Panc1 (cell line): ENCODE measurements around the gene TMCC1. TPM values are rescaled to one million over a fixed set of nuclear protein-coding genes. Genes with fewer than 3 reads are reported as not detected.

Experiments
- ATAC-seq: fragments of 200-7000 bp; cut with Tn5 transposase; 2 replicates; pipeline ENCODE4 v1.9.1; 2020; ENCODE audit warnings: mild to moderate bottlenecking, moderate library complexity
- BruUV-seq: library from RNA; stranded (reverse); fragments of 400-500 nt; replicated peaks from 2 replicates; lab custom pipeline; 2021; lab: Mats Ljungman, UMichigan
- CTCF ChIA-PET: fragments of 300-600 bp; sonication (Branson Sonifier 250); formaldehyde crosslinking; loops from one replicate; lab custom pipeline; 2022; ENCODE audit warnings: antibody characterized with exemption; lab: Charles Lee
- POLR2A ChIA-PET: fragments of 300-600 bp; sonication (Branson Sonifier 250); formaldehyde crosslinking; loops from one replicate; lab custom pipeline; 2022; ENCODE audit warnings: antibody characterized with exemption; lab: Charles Lee
- DNase-seq: peaks from one replicate; pipeline ENCODE4 v3.0.0-alpha.2; 2010; ENCODE audit warnings: low read depth, low spot score
- H3K27ac ChIP-seq: 2 replicates; pipeline ENCODE4 v1.5.1; 2011; ENCODE audit warnings: mild to moderate bottlenecking, low read length, inconsistent platforms
- H3K27me3 ChIP-seq: fragments of 200-500 bp; sonication (Bioruptor generic); 2 replicates; pipeline ENCODE4 v1.6.0; 2014; ENCODE audit warnings: low read length, inconsistent platforms; ENCODE audit not compliant: control insufficient read depth, insufficient read depth
- H3K36me3 ChIP-seq: fragments of 200-500 bp; sonication (Bioruptor generic); 2 replicates; pipeline ENCODE4 v1.5.1; 2014; ENCODE audit warnings: inconsistent platforms, mild to moderate bottlenecking, low read length, moderate library complexity; ENCODE audit not compliant: control insufficient read depth, insufficient read depth
- H3K4me1 ChIP-seq: 2 replicates; pipeline ENCODE4 v1.5.1; 2011; ENCODE audit warnings: inconsistent platforms, mild to moderate bottlenecking, low read length, moderate library complexity; ENCODE audit not compliant: control insufficient read depth, insufficient read depth
- H3K4me3 ChIP-seq, 2 experiments: 2 replicates each; pipeline ENCODE4 v1.5.1; 2011 to 2012; ENCODE audit warnings: low read depth in 2 of 2, low read length in 2 of 2, mild to moderate bottlenecking in 2 of 2, inconsistent platforms in 1 of 2, moderate library complexity in 1 of 2
- H3K9me3 ChIP-seq: fragments of 200-500 bp; sonication (Bioruptor generic); 2 replicates; pipeline ENCODE4 v1.5.1; 2014; ENCODE audit warnings: low read depth, mild to moderate bottlenecking, inconsistent platforms, low read length, moderate library complexity; ENCODE audit not compliant: control insufficient read depth, insufficient read depth
- POLR2AphosphoS5 ChIP-seq: IDR thresholded peaks from 2 replicates; pipeline ENCODE4 v1.6.1; 2012; ENCODE audit warnings: mild to moderate bottlenecking, low read depth, low read length, moderate library complexity
- SIN3A ChIP-seq: IDR thresholded peaks from 2 replicates; pipeline ENCODE4 v1.6.1; 2012; ENCODE audit warnings: low read depth, mild to moderate bottlenecking, low read length, moderate library complexity, borderline replicate concordance; ENCODE audit not compliant: insufficient read depth
- TCF7L2 ChIP-seq: IDR thresholded peaks from 2 replicates; pipeline ENCODE4 v1.6.1; 2011; ENCODE audit warnings: mild to moderate bottlenecking, low read depth, low read length, inconsistent platforms
- in situ Hi-C: cut with HindIII; loops from 2 replicates; pipeline ENCODE4 v1.10.0; 2016; ENCODE audit warnings: low sequenced_read_pairs, low pct_unique_long_range_greater_than_20kb
- intact Hi-C: fragments of 100-400 bp; cut with micrococcal nuclease; formaldehyde crosslinking; loops from one replicate; pipeline ENCODE4 v1.10.0; 2022; ENCODE audit not compliant: unreplicated experiment
- total RNA-seq: library from RNA; stranded (reverse); gene quantifications from one replicate; pipeline ENCODE4 v1.2.1, GENCODE V29; 2021; ENCODE audit not compliant: unreplicated experiment
- TF ChIP-seq, protein P1 (sequence below): fragments of 450-650 bp; IDR thresholded peaks from 2 replicates; pipeline ENCODE4 v1.5.1; 2017; ENCODE audit warnings: mild to moderate bottlenecking
- TF ChIP-seq, protein P2 (sequence below), 2 experiments: IDR thresholded peaks; 2 replicates each; pipeline ENCODE4 v1.6.1; 2011 to 2012; ENCODE audit warnings: low read depth in 2 of 2, control low read depth in 1 of 2, low read length in 1 of 2, mild to moderate bottlenecking in 1 of 2, moderate library complexity in 1 of 2; ENCODE audit not compliant: insufficient read depth in 1 of 2

Gene TMCC1
- total RNA-seq, 1 experiment from 2014 or later, result 33.2 TPM

DNA sequence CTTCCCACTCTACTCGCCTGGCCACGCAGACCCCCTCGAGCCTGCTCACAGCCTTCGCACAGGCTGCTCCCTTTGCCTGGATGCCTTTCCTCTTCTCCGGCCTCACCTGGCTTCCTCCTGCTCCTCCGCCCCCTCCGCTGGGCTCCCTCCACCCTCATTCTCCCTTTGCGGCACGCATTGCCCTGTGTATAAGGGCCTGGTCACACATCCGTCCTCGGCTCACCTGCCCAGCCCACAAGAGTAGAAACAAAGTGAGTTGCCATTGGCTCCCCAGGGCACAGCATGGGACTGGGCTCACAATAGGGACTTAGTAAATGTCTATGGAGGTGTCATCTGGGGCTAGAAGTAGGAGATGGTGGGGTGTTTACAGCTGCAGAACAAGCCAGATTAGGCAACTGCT is 291.2 kb downstream of the TMCC1 start:
- DNase-seq, result no peak

DNA sequence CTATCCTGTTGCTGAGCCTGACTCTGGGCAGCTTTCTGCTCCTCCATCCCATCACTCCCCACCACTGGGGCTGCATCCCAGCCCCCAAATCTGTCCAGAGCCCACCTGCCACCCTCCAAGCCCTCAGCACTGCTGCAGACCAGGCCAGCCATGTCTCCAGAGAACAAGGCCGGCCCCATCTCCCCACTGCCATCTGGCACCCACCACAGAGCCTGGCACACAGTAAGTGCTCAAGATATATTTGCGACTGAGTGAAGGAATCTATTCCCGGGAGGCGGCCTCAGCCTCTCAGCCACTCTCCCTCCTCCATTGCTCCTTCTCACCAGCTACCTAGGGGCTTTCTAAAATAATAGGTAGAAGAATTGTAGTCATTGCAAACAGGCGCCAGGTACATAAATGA is 291.8 kb downstream of the TMCC1 start:
- no peak for ATAC-seq
- no peak for DNase-seq
- POLR2A ChIA-PET, result no interaction called here
- Histone ChIP-seq H3K4me3 (peak overlapping the region in 1 of 2 experiments; percentile 92; a peak in 3 of 4 replicates), H3K4me1 (peaks cover 67% of the 10 kb centered on the region), H3K27me3 (no peaks in the 10 kb centered on the region), H3K27ac (peak overlapping the region; percentile 99), H3K9me3 (no peaks in the 10 kb centered on the region), H3K36me3 (no peaks in the 10 kb centered on the region)
- in situ Hi-C loops, result no loop called here
- intact Hi-C loops, result loop anchor here (2.0 kb wide), 1 partner anchor 111 kb away; no protein-coding TSS in a partner anchor
- CTCF ChIA-PET, result no interaction called here
- TF ChIP-seq, protein P1, sequence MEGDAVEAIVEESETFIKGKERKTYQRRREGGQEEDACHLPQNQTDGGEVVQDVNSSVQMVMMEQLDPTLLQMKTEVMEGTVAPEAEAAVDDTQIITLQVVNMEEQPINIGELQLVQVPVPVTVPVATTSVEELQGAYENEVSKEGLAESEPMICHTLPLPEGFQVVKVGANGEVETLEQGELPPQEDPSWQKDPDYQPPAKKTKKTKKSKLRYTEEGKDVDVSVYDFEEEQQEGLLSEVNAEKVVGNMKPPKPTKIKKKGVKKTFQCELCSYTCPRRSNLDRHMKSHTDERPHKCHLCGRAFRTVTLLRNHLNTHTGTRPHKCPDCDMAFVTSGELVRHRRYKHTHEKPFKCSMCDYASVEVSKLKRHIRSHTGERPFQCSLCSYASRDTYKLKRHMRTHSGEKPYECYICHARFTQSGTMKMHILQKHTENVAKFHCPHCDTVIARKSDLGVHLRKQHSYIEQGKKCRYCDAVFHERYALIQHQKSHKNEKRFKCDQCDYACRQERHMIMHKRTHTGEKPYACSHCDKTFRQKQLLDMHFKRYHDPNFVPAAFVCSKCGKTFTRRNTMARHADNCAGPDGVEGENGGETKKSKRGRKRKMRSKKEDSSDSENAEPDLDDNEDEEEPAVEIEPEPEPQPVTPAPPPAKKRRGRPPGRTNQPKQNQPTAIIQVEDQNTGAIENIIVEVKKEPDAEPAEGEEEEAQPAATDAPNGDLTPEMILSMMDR, result no peak
- TF ChIP-seq POLR2AphosphoS5 (no peak), TCF7L2 (no peak), SIN3A (no peak)
- TF ChIP-seq, protein P2, sequence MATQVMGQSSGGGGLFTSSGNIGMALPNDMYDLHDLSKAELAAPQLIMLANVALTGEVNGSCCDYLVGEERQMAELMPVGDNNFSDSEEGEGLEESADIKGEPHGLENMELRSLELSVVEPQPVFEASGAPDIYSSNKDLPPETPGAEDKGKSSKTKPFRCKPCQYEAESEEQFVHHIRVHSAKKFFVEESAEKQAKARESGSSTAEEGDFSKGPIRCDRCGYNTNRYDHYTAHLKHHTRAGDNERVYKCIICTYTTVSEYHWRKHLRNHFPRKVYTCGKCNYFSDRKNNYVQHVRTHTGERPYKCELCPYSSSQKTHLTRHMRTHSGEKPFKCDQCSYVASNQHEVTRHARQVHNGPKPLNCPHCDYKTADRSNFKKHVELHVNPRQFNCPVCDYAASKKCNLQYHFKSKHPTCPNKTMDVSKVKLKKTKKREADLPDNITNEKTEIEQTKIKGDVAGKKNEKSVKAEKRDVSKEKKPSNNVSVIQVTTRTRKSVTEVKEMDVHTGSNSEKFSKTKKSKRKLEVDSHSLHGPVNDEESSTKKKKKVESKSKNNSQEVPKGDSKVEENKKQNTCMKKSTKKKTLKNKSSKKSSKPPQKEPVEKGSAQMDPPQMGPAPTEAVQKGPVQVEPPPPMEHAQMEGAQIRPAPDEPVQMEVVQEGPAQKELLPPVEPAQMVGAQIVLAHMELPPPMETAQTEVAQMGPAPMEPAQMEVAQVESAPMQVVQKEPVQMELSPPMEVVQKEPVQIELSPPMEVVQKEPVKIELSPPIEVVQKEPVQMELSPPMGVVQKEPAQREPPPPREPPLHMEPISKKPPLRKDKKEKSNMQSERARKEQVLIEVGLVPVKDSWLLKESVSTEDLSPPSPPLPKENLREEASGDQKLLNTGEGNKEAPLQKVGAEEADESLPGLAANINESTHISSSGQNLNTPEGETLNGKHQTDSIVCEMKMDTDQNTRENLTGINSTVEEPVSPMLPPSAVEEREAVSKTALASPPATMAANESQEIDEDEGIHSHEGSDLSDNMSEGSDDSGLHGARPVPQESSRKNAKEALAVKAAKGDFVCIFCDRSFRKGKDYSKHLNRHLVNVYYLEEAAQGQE (IDR thresholded peaks at IDR 0.05; ENCODE audit: insufficient read depth in 1 of 2, low read depth in 2 of 2, low read length in 1 of 2), result no peak
- no TSS peak for BruUV-seq

More for the DNA sequence above, 291.2 kb downstream of the TMCC1 start:
- Histone ChIP-seq H3K27me3 (no peaks in the 10 kb centered on the region), H3K4me3 (peak overlapping the region; percentile 57 to 92), H3K27ac (peak overlapping the region; percentile 99), H3K4me1 (peaks cover 61% of the 10 kb centered on the region), H3K9me3 (no peaks in the 10 kb centered on the region), H3K36me3 (no peaks in the 10 kb centered on the region)
- intact Hi-C loops (loop anchor here (2.0 kb wide), 1 partner anchor 112 kb away; no protein-coding TSS in a partner anchor), in situ Hi-C loops (no loop called here)
- ATAC-seq, result no peak
- TF ChIP-seq, protein P1, result no peak
- TF ChIP-seq, protein P2 (IDR thresholded peaks at IDR 0.05; ENCODE audit: insufficient read depth in 1 of 2, low read depth in 2 of 2, low read length in 1 of 2), result no peak
- TF ChIP-seq SIN3A (no peak), TCF7L2 (no peak), POLR2AphosphoS5 (no peak)
- POLR2A ChIA-PET, result no interaction called here
- CTCF ChIA-PET, result no interaction called here
- BruUV-seq, result no TSS peak
